Stimulated activated CD8-positive, alpha-beta memory T cell treated with anti-CD3 and anti-CD28 coated beads, Interleukin-12 subunit alpha, Interleukin-12 subunit beta, amount 100 ng/mL, for 1 hour (primary cell): ENCODE measurements around the gene WDR36.
"Not testable (repeated sequence)": the region's sequence is repeated elsewhere in the genome, so short reads cannot be mapped to it uniquely, and the experiment has no call there.

ENCODE experiments used
- DNase-seq: peaks from one replicate; pipeline ENCODE4 v3.0.0-alpha.2; 2020; ENCODE audit warnings: low read depth

The WDR36 gene

GRCh38 chr5:111138096-111138495 lies 45.9 kb downstream of the WDR36 start:
- DNase-seq, result no peak

GRCh38 chr5:111141471-111141870 lies 49.3 kb downstream of the WDR36 start:
- DNase-seq, result not testable (repeated sequence)

- no peak for DNase-seq
These were observed 50.8 kb downstream of the WDR36 start for GRCh38 chr5:111142932-111143331.

- DNase-seq, result no peak
These were observed 51.8 kb downstream of the WDR36 start for GRCh38 chr5:111143910-111144309.

GRCh38 chr5:111144352-111144930 lies 52.3 kb downstream of the WDR36 start:
- no peak for DNase-seq

GRCh38 chr5:111146053-111146452 lies 53.9 kb downstream of the WDR36 start:
- no peak for DNase-seq

- no peak for DNase-seq
These were observed 55.4 kb downstream of the WDR36 start for GRCh38 chr5:111147502-111147901.

GRCh38 chr5:111151998-111152397 lies 59.9 kb downstream of the WDR36 start:
- DNase-seq, result no peak

GRCh38 chr5:111153483-111153882 lies 61.3 kb downstream of the WDR36 start:
- DNase-seq, result no peak

- no peak for DNase-seq
These were observed 61.8 kb downstream of the WDR36 start for GRCh38 chr5:111153945-111154344.

- DNase-seq, result peak; percentile 76
These were observed 66.1 kb downstream of the WDR36 start for GRCh38 chr5:111158105-111158744.

GRCh38 chr5:111159845-111160244 lies 67.7 kb downstream of the WDR36 start:
- DNase-seq, result no peak

- no peak for DNase-seq
These were observed 70.9 kb downstream of the WDR36 start for GRCh38 chr5:111163000-111163399.

- no peak for DNase-seq
These were observed 72.9 kb downstream of the WDR36 start for GRCh38 chr5:111165058-111165457.

- DNase-seq, result no peak
These were observed 75.4 kb downstream of the WDR36 start for GRCh38 chr5:111167551-111167950.

- no peak for DNase-seq
These were observed 76.5 kb downstream of the WDR36 start for GRCh38 chr5:111168608-111169007.

- DNase-seq, result no peak
These were observed 77.1 kb downstream of the WDR36 start for GRCh38 chr5:111169269-111169668.

GRCh38 chr5:111170279-111170678 lies 78.1 kb downstream of the WDR36 start:
- no peak for DNase-seq

GRCh38 chr5:111172504-111172903 lies 80.4 kb downstream of the WDR36 start:
- DNase-seq, result no peak

GRCh38 chr5:111173476-111173875 lies 81.3 kb downstream of the WDR36 start:
- DNase-seq, result no peak
